Endodermal cell (in vitro differentiated cells): ENCODE measurements around the gene GAS2. TPM values are rescaled to one million over a fixed set of nuclear protein-coding genes. Genes with fewer than 3 reads are reported as not detected.

ENCODE experiments used
- DNase-seq: peaks from one replicate; pipeline ENCODE4 v3.0.0-alpha.2; 2017
- H3K27ac ChIP-seq: 2 replicates; pipeline ENCODE4 v1.5.1; 2013; ENCODE audit warnings: mild to moderate bottlenecking, low read depth, low read length, moderate library complexity
- H3K27me3 ChIP-seq: 2 replicates; pipeline ENCODE4 v1.6.1; 2013; ENCODE audit warnings: mild to moderate bottlenecking, low read length, moderate library complexity; ENCODE audit not compliant: insufficient read depth, control insufficient read depth, poor library complexity, severe bottlenecking
- H3K36me3 ChIP-seq: 2 replicates; pipeline ENCODE4 v1.7.0; 2013; ENCODE audit warnings: mild to moderate bottlenecking, low read length, moderate library complexity; ENCODE audit not compliant: control insufficient read depth, insufficient read depth
- H3K4me1 ChIP-seq: one replicate; pipeline ENCODE4 v1.7.0; 2013; ENCODE audit warnings: low read length; ENCODE audit not compliant: control insufficient read depth, insufficient read depth
- H3K4me3 ChIP-seq: 2 replicates; pipeline ENCODE4 v1.5.1; 2013; ENCODE audit warnings: mild to moderate bottlenecking, low read length, moderate library complexity
- H3K9ac ChIP-seq: 2 replicates; pipeline ENCODE4 v1.6.1; 2013; ENCODE audit warnings: mild to moderate bottlenecking, low read length, moderate library complexity; ENCODE audit not compliant: poor library complexity, severe bottlenecking; ENCODE audit errors: extremely low read depth
- H3K9me3 ChIP-seq: 2 replicates; pipeline ENCODE4 v1.6.1; 2013; ENCODE audit warnings: mild to moderate bottlenecking, low read length, moderate library complexity; ENCODE audit not compliant: control insufficient read depth
- H3K27ac Mint-ChIP-seq: 2 replicates; pipeline ENCODE4 v1.8.0; 2020; ENCODE audit warnings: mixed read lengths
- H3K27me3 Mint-ChIP-seq: 2 replicates; pipeline ENCODE4 v1.8.0; 2021; ENCODE audit warnings: mild to moderate bottlenecking, mixed read lengths; ENCODE audit not compliant: insufficient read depth
- H3K36me3 Mint-ChIP-seq: 2 replicates; pipeline ENCODE4 v1.8.0; 2020; ENCODE audit warnings: low read depth, mixed read lengths
- H3K4me1 Mint-ChIP-seq: 2 replicates; pipeline ENCODE4 v1.8.0; 2020; ENCODE audit warnings: mixed read lengths
- H3K4me3 Mint-ChIP-seq: 2 replicates; pipeline ENCODE4 v1.8.0; 2020; ENCODE audit warnings: mild to moderate bottlenecking, moderate library complexity, mixed read lengths
- H3K9me3 Mint-ChIP-seq: 2 replicates; pipeline ENCODE4 v1.8.0; 2020; ENCODE audit warnings: mild to moderate bottlenecking, mixed read lengths
- WGBS, 2 experiments: methylation state at CpG; one replicate each; pipeline versions ENCODE4 v1.1.5 to v1.1.7; 2013; ENCODE audit warnings: missing lambda C conversion rate in 2 of 2, mixed read lengths in 1 of 2; ENCODE audit not compliant: insufficient coverage in 1 of 2, insufficient read length in 1 of 2; 5-methylcytosine and 5-hydroxymethylcytosine counted together
- total RNA-seq, 2 donors: library from RNA; stranded (reverse); fragmentation: NEBNext Ultra II Directional in 1 of 2; extraction: Animal tissue kit (Norgen Biotek cat#: 25700) in 1 of 2; gene quantifications; 2 replicates in 1 of 2; 3 replicates in 1 of 2; pipeline ENCODE4 v1.2.1, GENCODE V29; 2021
- TF ChIP-seq, protein P1 (sequence below): fragments of 200-600 bp; sonication (generic); conservative IDR thresholded peaks from 2 replicates; pipeline ENCODE4 v1.5.0; 2021; ENCODE audit warnings: antibody characterized with exemption, mild to moderate bottlenecking

The GAS2 gene
- total RNA-seq, 2 donors from 2014 or later, result 3.0 to 4.1 TPM

GRCh38 chr11:22625448-22626287, 40.7 kb upstream of the GAS2 start, which contains the start of gene FANCF:
Gene FANCF (minus strand): TSS chr11:22625823. CDS start chr11:22625810, 13 bp downstream.
- Histone ChIP-seq H3K9ac (peak within 1 kb of the TSS; percentile 90), H3K36me3 (no peaks in the 10 kb centered on the region), H3K9me3 (no peaks in the 10 kb centered on the region), H3K27ac (peak within 1 kb of the TSS; percentile 88), H3K4me3 (peak within 1 kb of the TSS; percentile 99), H3K27me3 (no peaks in the 10 kb centered on the region), H3K4me1 (no peaks in the 10 kb centered on the region)
- H3K36me3 Mint-ChIP-seq, result no peaks in the 10 kb centered on the region
- H3K9me3 Mint-ChIP-seq, result no peaks in the 10 kb centered on the region
- H3K4me1 Mint-ChIP-seq, result peaks cover 8% of the 10 kb centered on the region
- DNase-seq, result peak; percentile 97
- no peaks in the 10 kb centered on the region for H3K27me3 Mint-ChIP-seq
- peak within 1 kb of the TSS; percentile 99 for H3K27ac Mint-ChIP-seq
- TF ChIP-seq, protein P1, sequence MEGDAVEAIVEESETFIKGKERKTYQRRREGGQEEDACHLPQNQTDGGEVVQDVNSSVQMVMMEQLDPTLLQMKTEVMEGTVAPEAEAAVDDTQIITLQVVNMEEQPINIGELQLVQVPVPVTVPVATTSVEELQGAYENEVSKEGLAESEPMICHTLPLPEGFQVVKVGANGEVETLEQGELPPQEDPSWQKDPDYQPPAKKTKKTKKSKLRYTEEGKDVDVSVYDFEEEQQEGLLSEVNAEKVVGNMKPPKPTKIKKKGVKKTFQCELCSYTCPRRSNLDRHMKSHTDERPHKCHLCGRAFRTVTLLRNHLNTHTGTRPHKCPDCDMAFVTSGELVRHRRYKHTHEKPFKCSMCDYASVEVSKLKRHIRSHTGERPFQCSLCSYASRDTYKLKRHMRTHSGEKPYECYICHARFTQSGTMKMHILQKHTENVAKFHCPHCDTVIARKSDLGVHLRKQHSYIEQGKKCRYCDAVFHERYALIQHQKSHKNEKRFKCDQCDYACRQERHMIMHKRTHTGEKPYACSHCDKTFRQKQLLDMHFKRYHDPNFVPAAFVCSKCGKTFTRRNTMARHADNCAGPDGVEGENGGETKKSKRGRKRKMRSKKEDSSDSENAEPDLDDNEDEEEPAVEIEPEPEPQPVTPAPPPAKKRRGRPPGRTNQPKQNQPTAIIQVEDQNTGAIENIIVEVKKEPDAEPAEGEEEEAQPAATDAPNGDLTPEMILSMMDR, result no peak
- H3K4me3 Mint-ChIP-seq, result peak within 1 kb of the TSS; percentile 91
- WGBS, 2 experiments, result 6 to 9% methylated on average over 46 to 55 of the region's 55 CpGs

DNA sequence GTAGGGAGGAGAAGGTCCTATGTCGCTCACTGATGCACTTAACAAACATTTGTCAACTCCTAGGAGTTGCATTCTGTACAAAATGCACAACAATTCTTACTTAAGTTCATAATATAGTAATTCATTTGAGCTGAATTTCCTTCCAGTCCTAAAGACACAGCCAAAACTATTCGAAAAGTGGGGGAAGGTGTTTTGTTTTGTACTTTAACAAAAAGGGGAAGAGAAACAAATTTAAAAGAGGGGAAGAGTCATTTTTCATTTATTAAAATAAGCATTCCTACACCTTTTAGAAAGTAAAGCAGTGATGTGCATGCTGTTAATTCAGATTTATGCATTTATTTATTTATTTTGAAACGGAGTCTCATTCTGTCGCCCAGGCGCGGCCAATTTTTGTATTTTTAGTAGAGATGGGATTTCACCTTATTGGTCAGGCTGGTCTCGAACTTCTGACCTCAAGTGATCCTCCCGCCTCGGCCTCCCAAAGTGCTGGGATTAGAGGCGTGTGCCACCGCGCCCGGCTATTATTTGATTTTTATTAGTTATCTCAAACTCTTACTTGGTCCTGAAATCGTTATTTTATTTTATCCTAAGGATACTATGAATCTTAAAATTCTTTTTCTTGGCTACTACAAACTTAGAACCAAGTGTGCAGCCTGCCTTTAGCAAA, 39.7 kb upstream of the GAS2 start:
- H3K9ac ChIP-seq, result no peak overlapping the region
- Mint-ChIP-seq H3K36me3 (no peaks in the 10 kb centered on the region), H3K27me3 (no peaks in the 10 kb centered on the region), H3K4me3 (peak overlapping the region; percentile 91), H3K4me1 (peaks cover 8% of the 10 kb centered on the region), H3K9me3 (no peaks in the 10 kb centered on the region), H3K27ac (no peak overlapping the region)
- H3K9me3 ChIP-seq, result no peaks in the 10 kb centered on the region
- TF ChIP-seq, protein P1, result no peak
- DNase-seq, result no peak
- peak overlapping the region; percentile 99 for H3K4me3 ChIP-seq
- no peaks in the 10 kb centered on the region for H3K4me1 ChIP-seq
- H3K27ac ChIP-seq, result no peak overlapping the region
- H3K36me3 ChIP-seq, result no peaks in the 10 kb centered on the region
- 96 to 99% methylated on average over 12 to 13 of the region's 14 CpGs for WGBS, 2 experiments
- no peaks in the 10 kb centered on the region for H3K27me3 ChIP-seq

GRCh38 chr11:22627421-22627820, 39.0 kb upstream of the GAS2 start:
- no peaks in the 10 kb centered on the region for H3K9me3 ChIP-seq
- no peaks in the 10 kb centered on the region for H3K27me3 Mint-ChIP-seq
- no peak overlapping the region for H3K4me3 Mint-ChIP-seq
- no peak overlapping the region for H3K9ac ChIP-seq
- H3K4me3 ChIP-seq, result no peak overlapping the region
- H3K27me3 ChIP-seq, result no peaks in the 10 kb centered on the region
- H3K4me1 ChIP-seq, result no peaks in the 10 kb centered on the region
- DNase-seq, result no peak
- H3K36me3 Mint-ChIP-seq, result no peaks in the 10 kb centered on the region
- H3K4me1 Mint-ChIP-seq, result peaks cover 12% of the 10 kb centered on the region
- no peak overlapping the region for H3K27ac Mint-ChIP-seq
- H3K27ac ChIP-seq, result no peak overlapping the region
- H3K36me3 ChIP-seq, result no peaks in the 10 kb centered on the region
- 87 to 93% methylated on average over 3 to 6 of the region's 6 CpGs for WGBS, 2 experiments
- H3K9me3 Mint-ChIP-seq, result no peaks in the 10 kb centered on the region
- TF ChIP-seq, protein P1, result no peak
